Nephron progenitor cell (in vitro differentiated cells): ENCODE measurements around the gene PLA2R1.

Experiments used
- DNase-seq: peaks from one replicate; pipeline ENCODE4 v3.0.0; 2021
- H3K27ac Mint-ChIP-seq: 2 replicates; pipeline ENCODE4 v1.8.0; 2021; ENCODE audit warnings: mild to moderate bottlenecking, moderate library complexity, mixed read lengths
- H3K27me3 Mint-ChIP-seq: 2 replicates; pipeline ENCODE4 v1.8.0; 2021; ENCODE audit warnings: mild to moderate bottlenecking, low read depth, mixed read lengths; ENCODE audit not compliant: poor library complexity
- H3K36me3 Mint-ChIP-seq: 2 replicates; pipeline ENCODE4 v1.8.0; 2021; ENCODE audit warnings: low read depth, mixed read lengths
- H3K4me1 Mint-ChIP-seq: 2 replicates; pipeline ENCODE4 v1.8.0; 2021; ENCODE audit warnings: mixed read lengths
- H3K4me3 Mint-ChIP-seq: 2 replicates; pipeline ENCODE4 v1.8.0; 2021; ENCODE audit warnings: mild to moderate bottlenecking, moderate library complexity, mixed read lengths
- H3K9me3 Mint-ChIP-seq: 2 replicates; pipeline ENCODE4 v1.8.0; 2021; ENCODE audit warnings: mild to moderate bottlenecking, moderate library complexity, mixed read lengths
- CTCF ChIP-seq: fragments of 200-600 bp; sonication (generic); IDR thresholded peaks from 2 replicates; pipeline ENCODE4 v1.5.0; 2021; ENCODE audit warnings: antibody characterized with exemption

Gene PLA2R1

GRCh38 chr2:160061944-160062291 lies 497 bp downstream of the PLA2R1 start:
- H3K9me3 Mint-ChIP-seq = peaks cover 13% of the 10 kb centered on the region
- peaks cover 56% of the 10 kb centered on the region for H3K27me3 Mint-ChIP-seq
- no peak overlapping the region for H3K27ac Mint-ChIP-seq
- H3K36me3 Mint-ChIP-seq = peaks cover 5% of the 10 kb centered on the region
- H3K4me1 Mint-ChIP-seq = peaks cover 22% of the 10 kb centered on the region
- no peak for TF ChIP-seq CTCF
- DNase-seq = peak; percentile 18
- H3K4me3 Mint-ChIP-seq = peak overlapping the region; percentile 79

- Mint-ChIP-seq H3K36me3 (peaks cover 3% of the 10 kb centered on the region), H3K4me3 (peak overlapping the region; percentile 79), H3K9me3 (peaks cover 10% of the 10 kb centered on the region), H3K4me1 (peaks cover 26% of the 10 kb centered on the region), H3K27ac (no peak overlapping the region), H3K27me3 (peaks cover 59% of the 10 kb centered on the region)
- no peak for TF ChIP-seq CTCF
- no peak for DNase-seq
Observed at GRCh38 chr2:160061533-160061932, 882 bp downstream of the PLA2R1 start.

GRCh38 chr2:160060297-160060696 lies 2.1 kb downstream of the PLA2R1 start:
- Mint-ChIP-seq H3K4me3 (no peak overlapping the region), H3K36me3 (no peaks in the 10 kb centered on the region), H3K27me3 (peaks cover 59% of the 10 kb centered on the region), H3K27ac (no peak overlapping the region), H3K9me3 (no peaks in the 10 kb centered on the region), H3K4me1 (peaks cover 34% of the 10 kb centered on the region)
- TF ChIP-seq CTCF = no peak
- no peak for DNase-seq

GRCh38 chr2:160057356-160057755 lies 5.1 kb downstream of the PLA2R1 start:
- no peak for TF ChIP-seq CTCF
- Mint-ChIP-seq H3K27ac (no peak overlapping the region), H3K9me3 (no peaks in the 10 kb centered on the region), H3K4me1 (peaks cover 32% of the 10 kb centered on the region), H3K4me3 (no peak overlapping the region), H3K27me3 (peaks cover 39% of the 10 kb centered on the region), H3K36me3 (no peaks in the 10 kb centered on the region)
- no peak for DNase-seq

GRCh38 chr2:160055726-160056108 lies 6.7 kb downstream of the PLA2R1 start:
- Mint-ChIP-seq H3K27me3 (peaks cover 26% of the 10 kb centered on the region), H3K9me3 (no peaks in the 10 kb centered on the region), H3K27ac (no peak overlapping the region), H3K4me3 (no peak overlapping the region), H3K36me3 (no peaks in the 10 kb centered on the region), H3K4me1 (peaks cover 37% of the 10 kb centered on the region)
- no peak for DNase-seq
- no peak for TF ChIP-seq CTCF

GRCh38 chr2:160054984-160055725 lies 7.3 kb downstream of the PLA2R1 start:
- Mint-ChIP-seq H3K4me3 (no peak overlapping the region), H3K27ac (no peak overlapping the region), H3K27me3 (peaks cover 21% of the 10 kb centered on the region), H3K9me3 (no peaks in the 10 kb centered on the region), H3K4me1 (peaks cover 37% of the 10 kb centered on the region), H3K36me3 (no peaks in the 10 kb centered on the region)
- no peak for TF ChIP-seq CTCF
- DNase-seq = no peak
